Stimulated activated CD4-positive, alpha-beta T cell treated with anti-CD3 and anti-CD28 coated beads, TNF-alpha, amount 100 ng/mL, for 48 hours (primary cell): ENCODE results near the gene OPTN.
A peak's percentile ranks its signal among the peaks of the same experiment; 100 is the strongest.
"Not testable (repeated sequence)": the region's sequence is repeated elsewhere in the genome, so short reads cannot be mapped to it uniquely, and the experiment has no call there.

ENCODE experiments used
- DNase-seq, 3 donors: peaks; one replicate each; pipeline ENCODE4 v3.0.0-alpha.2; 2020; ENCODE audit warnings: low read depth in 3 of 3

The OPTN gene

GRCh38 chr10:13118784-13119410, 18.9 kb downstream of the OPTN start:
- no peak for DNase-seq

GRCh38 chr10:13120786-13121499, 21.0 kb downstream of the OPTN start:
- DNase-seq, result no peak

GRCh38 chr10:13121500-13121854, 21.5 kb downstream of the OPTN start:
- no peak for DNase-seq

GRCh38 chr10:13136651-13137050, 36.7 kb downstream of the OPTN start:
- DNase-seq, result no peak

GRCh38 chr10:13139150-13139549, 39.2 kb downstream of the OPTN start:
- DNase-seq, result no peak

GRCh38 chr10:13139676-13140075, 39.7 kb downstream of the OPTN start:
- DNase-seq, result no peak

- no peak for DNase-seq
Measured at GRCh38 chr10:13140627-13141190, 40.7 kb downstream of the OPTN start.

- no peak for DNase-seq
Measured at GRCh38 chr10:13143766-13144165, 43.8 kb downstream of the OPTN start.

GRCh38 chr10:13144814-13145213, 44.9 kb downstream of the OPTN start:
- DNase-seq, result no peak

GRCh38 chr10:13146379-13146778, 46.4 kb downstream of the OPTN start:
- no peak for DNase-seq

GRCh38 chr10:13147161-13147560, 47.2 kb downstream of the OPTN start:
- no peak for DNase-seq

GRCh38 chr10:13152296-13152695, 52.3 kb downstream of the OPTN start:
- DNase-seq, result no peak

- DNase-seq, result not testable (repeated sequence)
Measured at GRCh38 chr10:13155860-13156259, 55.9 kb downstream of the OPTN start.

- peak in 1 of 3 donors; percentile 35 for DNase-seq
Measured at GRCh38 chr10:13158401-13158800, 58.4 kb downstream of the OPTN start.

GRCh38 chr10:13160934-13161856, 61.2 kb downstream of the OPTN start, which contains the start of gene MCM10:
Gene MCM10, plus strand, starts transcription at chr10:13161558. Its CDS starts 2,645 bp downstream, at chr10:13164203.
- DNase-seq, result peak; percentile 96 to 98 (median 96)

- DNase-seq, result no peak
Measured at GRCh38 chr10:13161857-13162271, 61.9 kb downstream of the OPTN start.

- no peak for DNase-seq
Measured at GRCh38 chr10:13163859-13164258, 63.9 kb downstream of the OPTN start.

- DNase-seq, result no peak
Measured at GRCh38 chr10:13165177-13165576, 65.2 kb downstream of the OPTN start.

GRCh38 chr10:13167568-13167967, 67.6 kb downstream of the OPTN start:
- DNase-seq, result no peak

- DNase-seq, result no peak
Measured at GRCh38 chr10:13168781-13169180, 68.8 kb downstream of the OPTN start.

GRCh38 chr10:13173616-13174015, 73.7 kb downstream of the OPTN start:
- no peak for DNase-seq

GRCh38 chr10:13180788-13181187, 80.8 kb downstream of the OPTN start:
- no peak for DNase-seq
